Stimulated activated CD4-positive, alpha-beta T cell treated with anti-CD3 and anti-CD28 coated beads, Interleukin-4, amount 100 ng/mL, for 1 hour (primary cell): ENCODE data around the gene TANGO2.

Experiments
- DNase-seq: peaks from one replicate; pipeline ENCODE4 v3.0.0-alpha.2; 2020

Gene TANGO2

GRCh38 chr22:19997561-19998231 lies 23.2 kb upstream of the TANGO2 start:
- DNase-seq = no peak

- no peak for DNase-seq
Observed at GRCh38 chr22:19998232-19998951, 22.5 kb upstream of the TANGO2 start.

DNA sequence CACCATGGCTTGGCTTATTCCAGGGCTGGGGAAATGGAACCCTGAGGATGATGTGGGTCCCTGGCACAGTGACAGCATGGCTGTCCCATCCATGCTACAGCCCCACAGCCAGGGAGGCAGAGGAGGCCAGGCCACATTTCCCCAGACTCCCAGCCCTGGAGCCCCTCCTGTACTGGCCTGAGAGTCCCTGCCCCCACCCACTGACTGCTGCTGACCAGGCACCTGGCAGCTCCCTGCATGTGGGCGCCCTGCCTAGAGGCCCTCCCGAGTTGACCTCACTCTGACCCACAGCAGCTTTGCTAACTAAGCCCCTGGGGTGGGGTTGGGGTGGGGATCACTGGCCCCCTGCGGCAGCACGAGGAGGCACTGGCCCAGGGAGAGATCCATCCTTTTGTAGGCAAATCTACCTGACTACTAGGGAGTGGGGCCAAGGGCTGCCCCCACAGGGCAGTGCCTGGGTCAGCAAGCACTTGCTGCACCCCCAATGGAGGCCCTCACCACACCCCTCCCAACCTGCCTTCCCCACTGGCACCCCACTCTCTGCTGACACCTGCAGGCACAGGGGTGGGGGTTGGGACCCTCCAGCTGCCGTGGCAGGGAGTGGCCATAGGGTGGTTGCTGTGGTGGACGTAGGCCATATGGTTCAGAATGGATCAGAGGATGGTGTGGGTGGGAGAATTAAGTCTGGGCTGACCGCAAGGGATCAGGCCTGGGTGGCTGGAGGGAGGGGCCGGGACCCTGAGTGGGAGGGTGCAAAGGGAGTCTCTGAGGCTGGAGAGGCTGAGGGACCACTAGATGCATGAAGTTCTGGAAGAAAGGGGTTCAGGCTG lies 21.7 kb upstream of the TANGO2 start:
- no peak for DNase-seq

GRCh38 chr22:20000246-20001081 lies 20.4 kb upstream of the TANGO2 start:
- no peak for DNase-seq

- no peak for DNase-seq
Observed at GRCh38 chr22:20001082-20001638, 19.8 kb upstream of the TANGO2 start.

DNA sequence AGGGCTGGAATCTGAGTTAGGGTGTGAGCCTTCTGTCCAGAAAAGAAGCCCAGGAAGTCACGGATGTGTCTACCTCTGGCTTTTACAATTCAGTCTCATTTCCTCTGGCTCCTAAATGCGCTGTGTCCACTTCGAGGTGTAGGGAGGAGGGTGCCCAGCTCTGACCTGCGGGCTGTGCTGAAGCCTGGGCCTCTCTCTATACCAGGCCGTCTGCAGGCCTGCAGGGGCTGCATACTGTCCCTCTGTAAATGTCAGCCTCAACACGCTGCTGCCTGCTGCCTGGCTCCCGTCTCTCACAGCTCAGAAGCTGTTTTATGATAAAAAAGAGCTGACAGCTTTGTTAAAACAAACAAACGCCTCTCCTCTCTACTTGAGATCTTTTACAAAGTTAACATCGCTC lies 18.8 kb upstream of the TANGO2 start:
- DNase-seq = no peak

GRCh38 chr22:20002636-20003035 lies 18.3 kb upstream of the TANGO2 start:
- DNase-seq = no peak

GRCh38 chr22:20003304-20003703 lies 17.6 kb upstream of the TANGO2 start:
- DNase-seq = no peak

DNA sequence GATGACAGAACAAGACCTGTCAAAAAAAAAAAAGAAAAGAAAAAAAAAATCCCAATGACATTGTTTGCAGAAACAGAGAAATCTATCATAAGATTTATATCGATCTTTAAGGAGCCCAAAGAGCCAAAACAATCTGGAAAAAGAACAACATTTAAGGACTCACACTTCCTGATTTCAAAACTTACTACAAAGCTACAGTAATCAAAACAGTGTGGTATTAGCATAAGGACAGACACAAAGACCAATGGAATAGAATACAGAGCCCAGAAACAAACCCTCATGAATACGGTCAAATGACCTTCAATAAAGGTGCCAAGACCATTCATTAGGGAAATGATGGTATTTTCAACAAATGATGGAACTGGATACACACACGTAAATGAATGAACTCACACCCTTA lies 16.4 kb upstream of the TANGO2 start:
- no peak for DNase-seq

DNA sequence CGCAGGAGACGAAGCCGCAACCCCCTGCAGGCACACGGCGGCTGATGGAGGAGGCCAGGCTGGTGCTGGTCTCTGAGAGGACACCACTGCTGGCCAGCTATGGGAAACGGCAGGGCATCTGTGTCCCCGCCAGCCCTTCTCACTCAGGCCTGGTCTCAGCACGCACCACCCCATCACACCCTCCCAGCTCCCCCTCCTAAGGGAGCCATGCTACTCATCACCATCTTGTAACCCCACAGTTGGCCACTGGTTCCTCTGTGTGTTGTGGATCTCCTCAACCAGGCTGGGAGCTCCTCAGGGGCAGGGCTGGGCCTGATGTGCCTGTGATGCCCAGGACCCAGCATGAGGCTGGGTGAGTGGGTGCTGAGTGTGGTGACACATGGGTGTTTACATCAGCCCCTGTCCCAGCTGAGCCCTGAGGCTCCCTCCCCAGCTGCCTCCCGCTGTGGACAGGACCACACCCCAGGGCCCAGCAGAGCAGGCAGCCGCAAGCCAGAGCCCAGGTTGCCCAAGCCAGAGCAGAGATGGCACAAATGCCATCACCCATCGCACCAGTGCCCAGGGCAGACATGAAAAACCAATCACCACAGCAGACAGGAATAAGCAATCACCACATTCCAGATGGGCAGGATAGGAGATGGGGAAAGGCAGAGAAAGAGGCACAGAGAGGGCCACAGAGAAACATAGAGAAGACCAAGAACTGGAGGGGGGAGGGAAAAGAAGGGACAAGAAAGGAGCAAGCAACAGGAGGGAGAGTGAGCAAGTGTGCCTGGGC lies 12.5 kb upstream of the TANGO2 start:
- no peak for DNase-seq

GRCh38 chr22:20009018-20009491 lies 11.9 kb upstream of the TANGO2 start:
- no peak for DNase-seq

- DNase-seq = no peak
Observed at GRCh38 chr22:20009582-20010306, 11.2 kb upstream of the TANGO2 start.

DNA sequence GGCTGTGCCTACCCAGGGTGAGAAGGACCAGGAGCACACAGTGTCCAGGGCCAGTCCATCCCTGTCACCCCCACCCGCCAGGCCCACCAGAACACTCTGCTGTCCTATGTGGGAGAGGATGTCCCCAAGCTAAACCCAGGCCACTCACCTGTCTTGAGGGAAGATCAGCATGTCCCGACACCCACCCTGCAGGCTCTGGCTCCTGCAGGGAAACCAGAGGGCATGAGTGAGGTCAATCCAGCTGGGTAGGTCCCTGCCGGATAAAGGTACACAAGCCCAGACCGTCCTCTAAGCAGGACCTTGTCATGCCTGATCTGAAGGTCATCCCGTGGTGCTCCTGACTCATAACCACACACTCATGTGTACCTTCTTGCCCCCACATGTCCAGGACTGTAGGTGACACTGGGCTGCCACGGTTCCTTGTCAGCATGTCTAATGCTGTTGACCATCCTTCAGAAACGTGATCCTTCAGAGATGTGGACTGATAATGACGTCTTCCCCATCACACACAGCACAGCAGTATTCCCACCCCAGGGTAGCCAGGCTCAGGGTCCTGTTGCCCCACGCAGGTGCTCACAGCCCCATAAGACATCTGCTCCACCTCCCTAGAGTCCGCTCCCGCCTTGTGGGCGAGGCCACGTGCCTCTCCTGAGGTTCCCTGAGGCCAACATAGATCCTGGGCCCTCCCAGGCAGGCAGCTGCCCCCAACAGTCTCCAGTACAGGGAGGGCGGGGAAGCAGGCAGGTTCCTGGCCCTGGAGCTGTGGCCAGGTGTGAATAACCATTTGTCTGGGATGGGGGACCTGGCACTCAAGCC lies 10.4 kb upstream of the TANGO2 start:
- DNase-seq = no peak

GRCh38 chr22:20011123-20011992 lies 9.6 kb upstream of the TANGO2 start:
- DNase-seq = no peak

DNA sequence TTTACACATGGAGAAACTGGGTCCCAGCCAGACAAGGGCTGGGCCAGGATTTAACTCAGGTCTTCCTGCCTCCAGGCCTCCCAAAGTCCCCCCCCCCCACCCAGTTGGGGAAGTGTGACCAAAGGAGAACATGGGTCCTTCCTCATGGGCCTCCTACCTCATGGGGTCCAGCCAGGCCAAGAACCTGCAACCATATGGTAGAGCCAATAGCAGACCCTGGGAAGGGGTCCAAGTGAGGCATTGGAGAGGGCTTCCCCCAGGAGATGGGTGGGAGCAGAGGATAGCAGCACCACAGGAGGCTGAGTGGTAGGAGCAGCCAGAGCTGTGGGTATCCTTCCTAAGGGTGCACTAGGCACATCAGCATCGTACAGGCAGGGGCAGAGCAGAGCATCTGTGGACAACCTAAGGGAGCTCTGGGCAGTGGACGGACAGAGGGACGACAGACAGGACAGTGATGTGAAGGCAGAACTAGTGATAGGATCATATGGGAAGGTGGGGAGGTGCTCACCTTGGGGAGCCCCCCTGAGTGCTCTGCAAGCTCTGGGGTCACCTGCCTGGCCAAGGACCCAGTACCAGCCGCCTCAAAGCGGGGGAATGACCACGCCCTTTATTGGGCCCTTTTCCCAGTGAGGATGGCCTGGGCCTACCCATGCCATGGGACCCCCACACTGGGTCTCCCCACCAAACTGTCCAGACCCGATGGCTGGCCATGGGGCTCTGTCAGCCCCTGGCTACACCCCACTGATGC lies 8.7 kb upstream of the TANGO2 start:
- DNase-seq = no peak

GRCh38 chr22:20012741-20013331 lies 8.1 kb upstream of the TANGO2 start:
- DNase-seq = no peak

DNA sequence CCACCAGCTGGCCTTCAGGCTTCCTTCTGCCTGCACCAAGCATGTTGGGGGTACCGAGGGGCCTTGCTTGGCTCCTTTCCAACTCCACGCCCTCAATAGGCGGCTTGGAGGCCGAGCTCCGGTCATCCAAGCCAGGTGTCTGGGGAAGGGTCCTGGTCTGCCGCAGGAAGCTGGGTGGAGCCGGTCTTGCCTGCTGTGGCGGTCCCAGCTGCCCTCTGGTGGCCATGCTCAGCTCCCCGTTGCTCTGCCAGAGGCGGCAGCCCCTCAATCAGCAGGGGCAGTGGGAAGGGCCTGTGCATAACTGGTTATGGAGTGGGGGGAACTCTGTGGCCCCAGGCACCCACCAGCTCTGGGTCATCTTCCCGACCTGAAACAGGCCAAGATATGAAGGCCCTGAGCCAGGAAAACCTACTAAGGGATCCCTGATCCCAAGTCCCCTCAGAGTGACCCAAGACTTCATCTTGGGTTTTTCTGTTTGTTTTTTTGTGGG lies 7.5 kb upstream of the TANGO2 start:
- DNase-seq = peak; percentile 29
